Brain microvascular endothelial cell (primary cell): ENCODE data around the gene HK1.
"Not testable (repeated sequence)": the region's sequence is repeated elsewhere in the genome, so short reads cannot be mapped to it uniquely, and the experiment has no call there.

Experiments used
- DNase-seq: peaks from one replicate; pipeline ENCODE4 v3.0.0-alpha.2; 2020
- H3K27ac ChIP-seq: fragments of 250-450 bp; sonication (Bioruptor Pico); 2 replicates; pipeline ENCODE4 v1.5.1; 2020; ENCODE audit warnings: mild to moderate bottlenecking, moderate library complexity
- H3K27me3 ChIP-seq: fragments of 250-450 bp; sonication (Bioruptor Pico); replicated peaks from 2 replicates; pipeline ENCODE4 v1.5.1; 2020; ENCODE audit warnings: mild to moderate bottlenecking
- H3K36me3 ChIP-seq: fragments of 250-450 bp; sonication (Bioruptor Pico); replicated peaks from 2 replicates; pipeline ENCODE4 v1.5.1; 2020; ENCODE audit warnings: mild to moderate bottlenecking
- H3K4me3 ChIP-seq: 2 replicates; pipeline ENCODE4 v1.5.1; 2011; ENCODE audit warnings: low read depth, mild to moderate bottlenecking, control low read depth, low read length, moderate library complexity
- in situ Hi-C: cut with HindIII; loops from 2 replicates; pipeline ENCODE4 v1.10.0; 2017; ENCODE audit warnings: low sequenced_read_pairs, low pct_ligation_motif_present
- TF ChIP-seq, protein P1 (sequence below): IDR thresholded peaks from 2 replicates; pipeline ENCODE4 v1.5.1; 2011; ENCODE audit warnings: low read depth, mild to moderate bottlenecking, moderate library complexity, low read length, control low read depth, inconsistent platforms; ENCODE audit errors: missing control alignments

HK1 gene

DNA sequence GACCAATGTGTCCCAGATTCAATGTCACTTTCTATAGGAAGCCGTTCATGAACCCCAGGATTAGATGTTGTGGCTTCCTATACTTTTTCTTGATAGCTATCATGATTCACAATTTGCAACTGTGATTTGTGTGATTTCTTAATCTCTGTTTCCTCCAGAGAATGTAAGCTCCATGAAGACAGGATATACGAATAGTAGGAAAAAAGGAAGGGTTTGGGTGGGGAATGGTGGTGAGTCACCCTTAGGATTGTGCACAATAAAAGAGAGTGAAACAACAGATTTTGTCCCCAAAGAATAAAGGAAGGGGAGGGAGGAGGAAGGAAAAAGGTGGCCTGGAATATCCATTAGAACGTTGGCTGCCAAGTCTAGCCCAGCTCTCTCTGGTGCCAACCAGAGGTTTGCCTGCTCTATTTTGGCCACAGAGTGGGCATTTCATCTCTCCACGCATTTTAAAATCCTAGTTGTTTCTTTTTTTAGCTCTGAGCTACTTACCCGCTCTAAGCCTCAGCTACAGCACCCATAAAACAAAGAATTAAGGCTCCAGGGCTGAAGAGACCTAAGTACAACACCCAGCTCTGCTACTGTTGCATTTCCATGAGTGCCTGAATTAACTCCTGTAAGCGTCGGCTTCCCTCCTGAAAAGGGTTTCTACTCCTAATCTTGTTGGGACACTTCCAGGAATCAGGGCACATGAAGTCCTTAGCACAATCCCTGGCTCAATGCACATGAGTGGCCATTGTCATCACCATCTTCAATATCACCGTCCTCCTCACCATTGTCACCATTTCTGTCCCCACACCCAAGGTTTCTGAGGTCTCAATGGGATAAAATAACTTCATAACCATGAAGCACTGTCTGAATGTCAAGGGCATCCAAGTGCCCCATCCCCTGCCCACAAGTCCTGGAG is 3.5 kb downstream of the HK1 start:
- TF ChIP-seq, protein P1, sequence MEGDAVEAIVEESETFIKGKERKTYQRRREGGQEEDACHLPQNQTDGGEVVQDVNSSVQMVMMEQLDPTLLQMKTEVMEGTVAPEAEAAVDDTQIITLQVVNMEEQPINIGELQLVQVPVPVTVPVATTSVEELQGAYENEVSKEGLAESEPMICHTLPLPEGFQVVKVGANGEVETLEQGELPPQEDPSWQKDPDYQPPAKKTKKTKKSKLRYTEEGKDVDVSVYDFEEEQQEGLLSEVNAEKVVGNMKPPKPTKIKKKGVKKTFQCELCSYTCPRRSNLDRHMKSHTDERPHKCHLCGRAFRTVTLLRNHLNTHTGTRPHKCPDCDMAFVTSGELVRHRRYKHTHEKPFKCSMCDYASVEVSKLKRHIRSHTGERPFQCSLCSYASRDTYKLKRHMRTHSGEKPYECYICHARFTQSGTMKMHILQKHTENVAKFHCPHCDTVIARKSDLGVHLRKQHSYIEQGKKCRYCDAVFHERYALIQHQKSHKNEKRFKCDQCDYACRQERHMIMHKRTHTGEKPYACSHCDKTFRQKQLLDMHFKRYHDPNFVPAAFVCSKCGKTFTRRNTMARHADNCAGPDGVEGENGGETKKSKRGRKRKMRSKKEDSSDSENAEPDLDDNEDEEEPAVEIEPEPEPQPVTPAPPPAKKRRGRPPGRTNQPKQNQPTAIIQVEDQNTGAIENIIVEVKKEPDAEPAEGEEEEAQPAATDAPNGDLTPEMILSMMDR: no peak
- Histone ChIP-seq H3K4me3 (no peak overlapping the region), H3K27me3 (no peaks in the 10 kb centered on the region), H3K27ac (no peak overlapping the region), H3K36me3 (no peaks in the 10 kb centered on the region)
- in situ Hi-C loops: no loop called here
- no peak for DNase-seq

- H3K4me3 ChIP-seq, H3K27ac ChIP-seq, H3K36me3 ChIP-seq, in situ Hi-C loops, H3K27me3 ChIP-seq, DNase-seq: not testable (repeated sequence)
Measured at GRCh38 chr10:69284402-69284801, 6.1 kb downstream of the HK1 start.

DNA sequence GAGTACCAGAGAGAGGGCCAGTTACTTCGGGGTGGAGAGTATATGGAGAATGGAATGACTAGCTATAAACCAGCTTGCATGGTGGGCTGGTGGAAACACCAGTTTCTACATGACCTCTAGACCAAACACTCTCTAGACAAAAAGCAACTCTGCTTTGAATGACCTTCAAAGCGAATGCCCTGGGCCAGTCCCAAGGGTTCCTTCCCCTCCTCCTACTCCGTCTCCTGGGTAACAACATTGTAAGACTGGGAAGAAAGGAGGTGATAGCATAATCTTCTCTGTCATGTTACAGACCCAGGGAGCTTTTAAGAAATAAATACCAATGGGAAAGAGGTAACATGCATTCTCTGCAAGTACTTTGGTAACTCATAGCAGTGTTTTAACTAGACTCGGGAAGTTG is 7.4 kb downstream of the HK1 start:
- no peak overlapping the region for H3K27ac ChIP-seq
- H3K4me3 ChIP-seq: no peak overlapping the region
- TF ChIP-seq, protein P1: no peak
- no peaks in the 10 kb centered on the region for H3K27me3 ChIP-seq
- in situ Hi-C loops: no loop called here
- no peaks in the 10 kb centered on the region for H3K36me3 ChIP-seq
- DNase-seq: no peak

DNA sequence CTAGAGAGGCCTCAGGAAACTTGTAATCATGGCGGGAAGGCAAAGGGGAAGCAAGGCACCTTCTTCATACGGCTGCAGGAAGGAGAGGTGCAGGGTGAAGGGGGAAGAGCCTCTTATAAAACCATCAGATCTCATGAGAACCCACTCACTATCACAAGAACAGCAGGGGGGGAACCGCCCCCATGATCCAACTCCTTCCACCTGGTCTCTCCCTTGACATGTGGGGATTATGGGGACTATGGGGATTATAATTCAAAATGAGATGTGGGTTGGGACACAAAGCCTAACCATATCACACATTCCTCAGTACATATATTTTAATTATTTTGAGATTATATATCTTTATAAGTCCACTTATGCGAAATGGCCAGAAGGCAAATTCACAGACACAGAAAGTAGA is 8.9 kb downstream of the HK1 start:
- no peak for DNase-seq
- Histone ChIP-seq H3K4me3 (no peak overlapping the region), H3K36me3 (no peaks in the 10 kb centered on the region), H3K27me3 (no peaks in the 10 kb centered on the region), H3K27ac (no peak overlapping the region)
- TF ChIP-seq, protein P1: no peak
- in situ Hi-C loops: no loop called here

- H3K36me3 ChIP-seq: no peaks in the 10 kb centered on the region
- TF ChIP-seq, protein P1: no peak
- no peak for DNase-seq
- peaks cover 2% of the 10 kb centered on the region for H3K27me3 ChIP-seq
- in situ Hi-C loops: no loop called here
- H3K4me3 ChIP-seq: no peak overlapping the region
- no peak overlapping the region for H3K27ac ChIP-seq
Measured at GRCh38 chr10:69290993-69291392, 12.7 kb downstream of the HK1 start.

GRCh38 chr10:69292459-69292858 is 14.2 kb downstream of the HK1 start:
- no peak overlapping the region for H3K4me3 ChIP-seq
- no peak overlapping the region for H3K27ac ChIP-seq
- no peak for DNase-seq
- in situ Hi-C loops: no loop called here
- TF ChIP-seq, protein P1: no peak
- no peaks in the 10 kb centered on the region for H3K36me3 ChIP-seq
- peaks cover 2% of the 10 kb centered on the region for H3K27me3 ChIP-seq
